LNCaP clone FGC (cell line): ENCODE results near the gene UBE2B.
"Not testable (repeated sequence)": the region's sequence is repeated elsewhere in the genome, so short reads cannot be mapped to it uniquely, and the experiment has no call there.

Source experiments
- DNase-seq: peaks from one replicate; pipeline ENCODE4 v3.0.0-alpha.2; 2011; ENCODE audit warnings: low read depth
- H3K4me3 ChIP-seq: 2 replicates; pipeline ENCODE4 v1.5.1; 2011; ENCODE audit warnings: mild to moderate bottlenecking, low read depth, low read length, control low read depth
- TF ChIP-seq, protein P1 (sequence below): IDR thresholded peaks from 2 replicates; pipeline ENCODE4 v1.5.1; 2012; ENCODE audit warnings: mild to moderate bottlenecking; ENCODE audit not compliant: control insufficient read depth, insufficient read depth; ENCODE audit errors: extremely low read depth

UBE2B gene

GRCh38 chr5:134355681-134356080 is 15.7 kb upstream of the UBE2B start:
- H3K4me3 ChIP-seq = no peak overlapping the region
- DNase-seq = no peak
- TF ChIP-seq, protein P1, sequence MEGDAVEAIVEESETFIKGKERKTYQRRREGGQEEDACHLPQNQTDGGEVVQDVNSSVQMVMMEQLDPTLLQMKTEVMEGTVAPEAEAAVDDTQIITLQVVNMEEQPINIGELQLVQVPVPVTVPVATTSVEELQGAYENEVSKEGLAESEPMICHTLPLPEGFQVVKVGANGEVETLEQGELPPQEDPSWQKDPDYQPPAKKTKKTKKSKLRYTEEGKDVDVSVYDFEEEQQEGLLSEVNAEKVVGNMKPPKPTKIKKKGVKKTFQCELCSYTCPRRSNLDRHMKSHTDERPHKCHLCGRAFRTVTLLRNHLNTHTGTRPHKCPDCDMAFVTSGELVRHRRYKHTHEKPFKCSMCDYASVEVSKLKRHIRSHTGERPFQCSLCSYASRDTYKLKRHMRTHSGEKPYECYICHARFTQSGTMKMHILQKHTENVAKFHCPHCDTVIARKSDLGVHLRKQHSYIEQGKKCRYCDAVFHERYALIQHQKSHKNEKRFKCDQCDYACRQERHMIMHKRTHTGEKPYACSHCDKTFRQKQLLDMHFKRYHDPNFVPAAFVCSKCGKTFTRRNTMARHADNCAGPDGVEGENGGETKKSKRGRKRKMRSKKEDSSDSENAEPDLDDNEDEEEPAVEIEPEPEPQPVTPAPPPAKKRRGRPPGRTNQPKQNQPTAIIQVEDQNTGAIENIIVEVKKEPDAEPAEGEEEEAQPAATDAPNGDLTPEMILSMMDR = no peak

- no peak for DNase-seq
- TF ChIP-seq, protein P1 = no peak
- peak overlapping the region; percentile 91; the same call in 1 of the 2 replicates for H3K4me3 ChIP-seq
Measured at GRCh38 chr5:134365604-134366003, 5.8 kb upstream of the UBE2B start.

DNA sequence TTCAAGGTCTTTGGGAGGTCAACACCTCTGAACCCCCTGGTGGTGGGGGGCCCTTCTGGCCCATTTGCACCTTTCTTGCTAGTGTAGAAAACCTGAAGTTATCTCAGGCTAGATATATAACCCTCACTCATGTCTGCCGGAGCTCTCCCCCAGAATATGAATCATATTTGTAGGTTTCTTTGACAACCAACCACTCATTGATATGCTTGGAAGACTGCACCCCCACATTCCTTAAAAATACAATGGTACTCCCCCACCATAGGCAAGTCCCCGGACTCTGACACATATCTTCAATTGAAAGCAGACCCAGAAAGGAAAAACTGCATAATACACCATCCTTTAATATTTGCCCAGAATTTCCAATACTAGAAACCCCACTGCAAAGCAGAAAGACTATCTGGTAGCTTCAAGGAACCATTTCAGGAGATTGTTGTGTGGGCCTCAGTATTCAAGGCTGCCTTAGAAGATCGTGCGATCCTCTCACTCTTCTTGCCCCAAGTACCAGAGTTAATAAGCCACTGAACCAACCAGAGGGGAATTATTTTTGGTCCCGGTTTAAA is 978 bp upstream of the UBE2B start:
- TF ChIP-seq, protein P1 = no peak
- DNase-seq = no peak
- H3K4me3 ChIP-seq = peak overlapping the region; percentile 96

DNA sequence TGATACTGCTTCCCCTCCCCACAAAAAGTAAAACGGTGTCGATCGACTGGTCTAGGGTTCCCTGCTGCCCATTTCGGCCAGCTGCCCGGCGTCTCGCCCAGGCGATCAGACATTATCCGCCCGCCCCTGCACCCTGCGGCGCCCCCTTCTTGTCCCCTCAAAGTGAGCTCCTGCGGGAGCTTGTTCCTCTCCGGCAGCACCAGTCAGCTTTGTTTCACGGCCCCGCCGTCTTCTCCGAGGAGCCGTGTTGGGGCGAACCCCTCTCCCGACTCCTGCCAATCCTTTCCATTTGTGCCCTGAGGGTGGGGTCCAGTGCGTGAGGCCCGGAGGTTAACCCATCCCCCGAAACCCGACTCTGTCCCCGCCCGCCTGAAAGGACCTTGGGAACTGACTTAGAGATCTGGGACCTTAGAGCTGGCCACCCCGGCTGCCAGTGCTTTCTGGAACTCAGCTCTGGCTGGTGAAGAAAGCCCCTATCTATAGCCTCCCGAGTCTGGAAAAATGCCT is 518 bp downstream of the UBE2B start:
- TF ChIP-seq, protein P1 = 0 out of 2 replicates have a peak, but pooled peaks have one; percentile 2
- DNase-seq = no peak
- peak overlapping the region; percentile 96 for H3K4me3 ChIP-seq

- DNase-seq, H3K4me3 ChIP-seq: not testable (repeated sequence)
Measured at GRCh38 chr5:134373633-134374032, 2.3 kb downstream of the UBE2B start.

DNA sequence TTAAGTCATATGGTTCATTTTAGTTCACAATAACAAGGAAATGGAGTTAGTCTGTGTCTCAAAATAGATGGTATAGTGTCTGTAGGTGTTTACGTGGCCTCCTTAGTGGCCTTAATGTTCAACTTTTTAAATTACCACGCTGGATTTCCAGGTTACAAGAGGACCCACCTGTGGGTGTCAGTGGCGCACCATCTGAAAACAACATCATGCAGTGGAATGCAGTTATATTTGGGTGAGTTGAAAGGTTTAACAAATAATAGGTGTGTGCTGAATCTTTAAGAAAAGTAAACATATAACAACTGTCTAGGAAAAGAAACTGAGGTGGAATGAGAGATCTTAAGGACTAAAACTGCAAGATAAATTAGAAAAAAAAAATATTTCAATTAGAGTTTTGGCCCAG is 2.9 kb downstream of the UBE2B start:
- TF ChIP-seq, protein P1 = peak; percentile 33; the same call in 1 of the 2 replicates
- H3K4me3 ChIP-seq = no peak overlapping the region
- no peak for DNase-seq

DNA sequence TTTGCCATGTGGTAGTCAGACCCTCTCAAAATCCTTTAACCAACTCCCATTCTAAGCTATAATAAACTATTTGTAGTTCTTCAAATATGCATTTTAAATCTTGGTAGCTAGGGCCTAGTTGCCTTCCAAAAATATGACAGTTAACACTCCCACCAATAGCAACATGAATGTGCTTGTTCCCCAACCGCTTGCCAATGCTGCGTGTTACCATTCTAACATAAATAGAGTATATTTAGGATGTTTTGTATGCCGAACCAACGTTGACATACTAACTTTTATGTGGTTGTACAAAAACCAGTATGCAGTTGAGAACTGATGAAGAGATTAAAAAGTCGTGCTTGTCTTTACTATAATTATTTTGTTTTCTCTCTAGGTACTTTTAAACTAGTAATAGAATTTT is 9.0 kb downstream of the UBE2B start:
- no peak overlapping the region for H3K4me3 ChIP-seq
- TF ChIP-seq, protein P1 = no peak
- DNase-seq = no peak

DNA sequence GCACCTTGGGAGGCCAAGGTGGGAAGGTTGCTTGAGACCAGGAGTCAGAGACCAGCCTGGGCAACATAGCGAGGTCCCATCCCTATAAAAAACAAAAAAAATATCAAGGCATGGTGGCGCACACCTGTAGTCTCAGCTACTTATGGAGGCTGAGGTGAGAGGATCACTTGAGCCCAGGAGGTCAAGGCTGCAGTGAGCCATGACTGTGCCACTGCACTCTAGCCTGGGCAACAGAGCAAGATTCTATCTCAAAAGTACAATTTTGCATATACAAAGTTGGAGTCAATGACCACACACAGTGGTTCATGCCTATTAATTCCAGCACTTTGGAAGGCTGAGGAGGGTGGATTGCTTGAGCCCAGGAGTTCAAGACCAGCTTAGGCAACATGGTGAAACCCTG is 10.8 kb downstream of the UBE2B start:
- H3K4me3 ChIP-seq, DNase-seq: not testable (repeated sequence)
